Chondrocyte (in vitro differentiated cells): ENCODE measurements around the gene PLA2G2F. TPM values are rescaled to one million over a fixed set of nuclear protein-coding genes. Genes with fewer than 3 reads are reported as not detected.
A peak's percentile ranks its signal among the peaks of the same experiment; 100 is the strongest.

Source experiments
- DNase-seq: peaks from one replicate; pipeline ENCODE4 v3.0.0; 2021; ENCODE audit warnings: mixed read lengths, low spot score
- H3K27ac Mint-ChIP-seq: one replicate; pipeline ENCODE4 v1.8.0; 2021; ENCODE audit warnings: mild to moderate bottlenecking, moderate library complexity, mixed read lengths; ENCODE audit not compliant: unreplicated experiment
- H3K27me3 Mint-ChIP-seq: 2 replicates; pipeline ENCODE4 v1.8.0; 2021; ENCODE audit warnings: low read depth, mixed read lengths
- H3K36me3 Mint-ChIP-seq: 2 replicates; pipeline ENCODE4 v1.8.0; 2021; ENCODE audit warnings: low read depth, mixed read lengths
- H3K4me1 Mint-ChIP-seq: 2 replicates; pipeline ENCODE4 v1.8.0; 2021; ENCODE audit warnings: low read depth, mild to moderate bottlenecking, mixed read lengths
- H3K4me3 Mint-ChIP-seq: one replicate; pipeline ENCODE4 v1.8.0; 2021; ENCODE audit warnings: mild to moderate bottlenecking, moderate library complexity, mixed read lengths; ENCODE audit not compliant: unreplicated experiment
- H3K9me3 Mint-ChIP-seq: 2 replicates; pipeline ENCODE4 v1.8.0; 2021; ENCODE audit warnings: low read depth, mixed read lengths
- total RNA-seq: library from RNA; stranded (reverse); gene quantifications from 3 replicates; pipeline ENCODE4 v1.2.1, GENCODE V29; 2021
- TF ChIP-seq, protein P1 (sequence below): fragments of 200-600 bp; sonication (generic); IDR thresholded peaks from 2 replicates; pipeline ENCODE4 v1.5.0; 2021; ENCODE audit warnings: antibody characterized with exemption, mild to moderate bottlenecking, moderate library complexity

PLA2G2F gene
- total RNA-seq, 1 donor from 2014 or later, result not detected

DNA sequence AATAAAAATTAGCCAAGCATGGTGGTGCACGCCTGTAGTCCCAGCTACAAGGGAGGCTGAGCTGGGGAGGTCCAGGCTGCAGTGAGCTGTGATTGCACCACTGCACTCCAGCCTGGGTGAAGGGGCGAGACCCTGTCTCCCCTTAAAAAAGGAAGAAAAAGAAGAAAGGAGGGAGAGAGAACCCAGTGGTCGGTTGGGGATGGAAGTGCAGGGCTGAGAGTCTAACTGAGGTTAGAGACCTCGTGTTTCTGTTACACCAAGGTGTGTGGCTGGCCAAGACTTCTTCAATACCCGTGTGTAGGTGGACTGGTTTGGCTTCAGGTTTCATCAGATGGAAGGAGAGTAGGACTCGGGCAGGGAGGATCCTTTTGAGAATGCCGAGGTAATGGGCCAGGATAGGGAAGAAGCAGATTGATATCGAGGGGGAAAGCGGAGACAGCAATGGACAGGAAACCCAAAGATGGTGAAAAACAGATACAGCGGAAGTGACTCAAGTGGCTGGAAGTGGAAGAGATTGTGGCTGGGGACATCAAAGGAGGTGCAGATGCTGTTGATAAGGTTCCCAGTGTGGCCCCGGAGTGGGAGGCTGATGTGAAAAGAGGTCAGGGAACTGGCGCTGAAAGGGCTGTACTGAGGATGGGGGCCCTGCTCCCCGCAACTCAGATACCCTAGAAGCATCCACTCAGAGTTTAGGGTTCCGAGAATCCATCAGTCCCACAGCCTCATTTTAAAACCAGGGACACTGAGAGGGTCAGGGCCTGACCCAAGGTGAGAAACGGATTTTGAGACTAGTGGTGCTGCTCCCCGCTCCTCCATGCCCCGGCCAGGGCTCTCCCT lies 46.1 kb downstream of the PLA2G2F start:
- TF ChIP-seq, protein P1, sequence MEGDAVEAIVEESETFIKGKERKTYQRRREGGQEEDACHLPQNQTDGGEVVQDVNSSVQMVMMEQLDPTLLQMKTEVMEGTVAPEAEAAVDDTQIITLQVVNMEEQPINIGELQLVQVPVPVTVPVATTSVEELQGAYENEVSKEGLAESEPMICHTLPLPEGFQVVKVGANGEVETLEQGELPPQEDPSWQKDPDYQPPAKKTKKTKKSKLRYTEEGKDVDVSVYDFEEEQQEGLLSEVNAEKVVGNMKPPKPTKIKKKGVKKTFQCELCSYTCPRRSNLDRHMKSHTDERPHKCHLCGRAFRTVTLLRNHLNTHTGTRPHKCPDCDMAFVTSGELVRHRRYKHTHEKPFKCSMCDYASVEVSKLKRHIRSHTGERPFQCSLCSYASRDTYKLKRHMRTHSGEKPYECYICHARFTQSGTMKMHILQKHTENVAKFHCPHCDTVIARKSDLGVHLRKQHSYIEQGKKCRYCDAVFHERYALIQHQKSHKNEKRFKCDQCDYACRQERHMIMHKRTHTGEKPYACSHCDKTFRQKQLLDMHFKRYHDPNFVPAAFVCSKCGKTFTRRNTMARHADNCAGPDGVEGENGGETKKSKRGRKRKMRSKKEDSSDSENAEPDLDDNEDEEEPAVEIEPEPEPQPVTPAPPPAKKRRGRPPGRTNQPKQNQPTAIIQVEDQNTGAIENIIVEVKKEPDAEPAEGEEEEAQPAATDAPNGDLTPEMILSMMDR, result no peak
- H3K36me3 Mint-ChIP-seq, result no peaks in the 10 kb centered on the region
- peaks cover 67% of the 10 kb centered on the region for H3K27me3 Mint-ChIP-seq
- DNase-seq, result no peak
- no peaks in the 10 kb centered on the region for H3K9me3 Mint-ChIP-seq
- peaks cover 8% of the 10 kb centered on the region for H3K4me1 Mint-ChIP-seq
- H3K4me3 Mint-ChIP-seq, result no peak overlapping the region
- no peak overlapping the region for H3K27ac Mint-ChIP-seq

DNA sequence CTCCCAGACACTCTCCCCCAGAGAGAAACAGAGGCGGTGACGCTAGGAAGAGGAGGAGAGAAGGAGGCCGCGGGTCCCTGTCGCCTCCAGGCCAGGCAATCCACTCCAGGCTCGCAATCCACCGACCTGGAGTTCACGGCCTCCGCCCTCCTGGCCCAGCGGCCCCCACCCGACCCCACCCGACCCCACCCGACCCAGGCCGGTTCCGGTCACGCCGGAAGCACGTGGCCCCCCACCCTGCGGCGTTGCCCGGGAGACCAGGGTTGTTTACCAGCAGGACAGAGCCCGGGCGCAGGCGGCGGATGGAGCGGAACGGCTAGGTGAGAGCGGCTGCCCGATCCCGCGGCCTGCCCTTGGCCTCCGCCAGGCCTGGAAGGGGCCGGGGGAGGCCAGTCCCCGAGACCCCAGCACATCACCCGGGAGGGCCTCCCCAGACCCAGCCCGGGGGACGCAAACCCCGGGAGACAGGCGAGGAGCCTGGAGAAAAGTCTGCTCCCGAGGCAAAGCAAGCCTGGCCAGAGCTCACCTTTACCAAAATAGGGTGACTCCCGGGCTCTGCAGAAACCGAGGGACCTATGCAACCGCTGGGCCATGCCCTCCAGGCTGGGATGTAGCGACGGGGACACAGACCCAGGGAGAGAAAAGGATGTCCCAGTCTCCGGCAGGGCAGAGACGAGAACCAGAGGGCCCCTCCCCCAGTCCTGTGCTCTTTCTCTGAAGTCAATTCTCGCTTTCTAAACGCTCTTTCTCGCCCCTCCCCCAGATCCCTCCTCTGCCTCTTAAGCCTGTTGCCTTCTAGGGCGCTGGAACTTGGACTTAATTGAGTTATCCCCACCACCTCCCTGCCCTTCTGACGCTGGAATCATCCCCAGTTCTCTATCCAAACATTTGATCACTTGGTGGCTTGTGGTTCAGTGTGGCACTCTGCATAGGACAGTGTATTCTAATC lies 47.0 kb downstream of the PLA2G2F start, which contains the start of the genes PLA2G2C and UBXN10:
Gene PLA2G2C, minus strand, starts transcription at position 685 of the 949 bp plus-strand sequence. CDS start 9,155 bp downstream, outside the sequence.
Gene UBXN10, plus strand, starts transcription at position 263 of the 949 bp plus-strand sequence. CDS start 4,466 bp downstream, outside the sequence.
- peaks cover 8% of the 10 kb centered on the region for H3K4me1 Mint-ChIP-seq
- H3K27me3 Mint-ChIP-seq, result peaks cover 75% of the 10 kb centered on the region
- peak within 1 kb of the TSS; percentile 31 for H3K4me3 Mint-ChIP-seq
- TF ChIP-seq, protein P1, result no peak
- H3K36me3 Mint-ChIP-seq, result no peaks in the 10 kb centered on the region
- H3K27ac Mint-ChIP-seq, result no peak within 1 kb of the TSS
- H3K9me3 Mint-ChIP-seq, result no peaks in the 10 kb centered on the region
- DNase-seq, result no peak

DNA sequence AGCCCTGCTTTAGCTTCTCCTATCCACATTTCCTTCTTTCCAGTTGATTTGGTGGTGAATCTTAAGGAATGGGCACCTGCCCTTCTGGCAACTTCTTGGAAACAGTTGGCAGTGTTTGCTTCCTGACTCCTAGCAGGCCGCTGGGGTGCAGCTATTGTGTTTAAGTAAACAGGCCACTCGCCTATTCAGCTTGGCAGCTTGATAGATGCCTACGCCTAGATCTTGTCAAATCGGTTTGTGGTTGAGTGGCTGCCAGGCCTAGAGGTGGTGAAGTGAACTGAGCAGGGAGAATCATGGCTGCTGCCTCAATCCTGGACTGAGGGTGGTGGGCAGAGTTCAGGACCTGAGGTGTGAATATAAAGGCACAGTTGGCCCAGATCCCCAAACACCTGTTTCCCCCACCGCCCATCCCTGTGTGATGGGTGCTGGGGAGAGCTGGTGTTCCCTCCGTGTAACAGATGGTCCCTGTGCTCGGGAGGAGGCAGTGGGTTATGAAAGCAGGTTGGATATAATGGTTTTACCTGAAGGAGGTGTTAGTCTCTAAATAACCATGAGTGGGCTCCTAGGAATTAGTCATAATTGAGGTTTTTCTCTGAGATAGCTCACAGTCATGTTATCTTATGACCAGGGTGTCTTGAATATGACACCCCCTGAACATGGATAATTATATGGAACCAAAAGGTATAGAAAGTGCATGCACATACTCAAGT lies 48.1 kb downstream of the PLA2G2F start:
- Mint-ChIP-seq H3K9me3 (no peaks in the 10 kb centered on the region), H3K27ac (no peak overlapping the region), H3K36me3 (no peaks in the 10 kb centered on the region), H3K4me3 (no peak overlapping the region), H3K4me1 (peaks cover 8% of the 10 kb centered on the region), H3K27me3 (peaks cover 78% of the 10 kb centered on the region)
- TF ChIP-seq, protein P1, result no peak
- DNase-seq, result no peak

DNA sequence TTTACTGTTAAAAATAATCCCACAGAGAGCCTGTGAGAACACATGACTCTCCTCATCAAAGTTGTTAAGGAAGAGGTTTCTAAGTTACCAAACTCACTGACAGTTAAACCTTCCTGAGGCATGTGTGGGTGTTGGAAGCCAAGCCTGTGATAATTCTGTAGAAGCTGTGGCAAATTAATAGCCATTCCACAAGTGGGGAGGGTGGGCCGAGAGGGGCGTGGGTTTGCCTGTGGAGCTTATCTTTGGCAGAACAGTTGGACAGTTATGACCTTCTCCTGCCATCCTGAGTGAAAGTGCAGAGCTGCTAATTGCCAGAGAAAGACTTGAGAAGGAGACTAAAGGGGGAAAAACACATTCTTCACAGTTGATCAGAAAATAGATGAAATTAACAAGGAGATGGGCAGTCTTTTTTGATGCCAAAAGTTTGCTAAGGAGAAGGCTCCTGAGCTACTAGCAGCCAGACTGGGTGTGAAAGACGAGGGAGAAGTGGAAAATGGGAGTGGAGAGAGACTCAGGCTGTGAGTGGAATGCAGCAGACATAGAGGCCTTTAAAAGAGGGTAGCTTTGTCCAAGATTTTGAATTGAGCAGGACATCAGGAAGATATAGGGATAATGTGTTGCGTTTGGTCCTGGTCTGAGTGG lies 48.8 kb downstream of the PLA2G2F start:
- Mint-ChIP-seq H3K4me1 (peaks cover 8% of the 10 kb centered on the region), H3K9me3 (no peaks in the 10 kb centered on the region), H3K4me3 (no peak overlapping the region), H3K27me3 (peaks cover 81% of the 10 kb centered on the region), H3K27ac (no peak overlapping the region), H3K36me3 (no peaks in the 10 kb centered on the region)
- TF ChIP-seq, protein P1, result no peak
- DNase-seq, result no peak
